Mucosa of descending colon (tissue), 3 donors: Measurements from ENCODE around the gene NINL. TPM values are rescaled to one million over a fixed set of nuclear protein-coding genes. Genes with fewer than 3 reads are reported as not detected.
"Not testable (repeated sequence)": the region's sequence is repeated elsewhere in the genome, so short reads cannot be mapped to it uniquely, and the experiment has no call there.

ENCODE experiments used
- ATAC-seq: fragments of 200-7000 bp; cut with Tn5 transposase; one replicate; pipeline ENCODE4 v1.9.1; 2020; ENCODE audit warnings: mild to moderate bottlenecking, moderate library complexity
- DNase-seq, 3 donors: peaks; one replicate each; pipeline ENCODE4 v3.0.0-alpha.2; 2020
- H3K36me3 ChIP-seq: fragments of 200-600 bp; one replicate; pipeline ENCODE4 v1.8.0; 2021; ENCODE audit warnings: low read depth, mild to moderate bottlenecking
- H3K4me1 ChIP-seq: fragments of 200-600 bp; one replicate; pipeline ENCODE4 v1.8.0; 2021; ENCODE audit warnings: low read depth, mild to moderate bottlenecking
- H3K4me3 ChIP-seq: fragments of 200-600 bp; one replicate; pipeline ENCODE4 v1.8.0; 2021; ENCODE audit warnings: mild to moderate bottlenecking
- H3K9me3 ChIP-seq: fragments of 200-600 bp; one replicate; pipeline ENCODE4 v1.8.0; 2021; ENCODE audit warnings: mild to moderate bottlenecking
- CTCF ChIP-seq: fragments of 200-600 bp; IDR thresholded peaks from one replicate; pipeline ENCODE4 v1.8.0; 2022; ENCODE audit warnings: antibody characterized with exemption, mild to moderate bottlenecking
- intact Hi-C, 2 donors: fragments of 100-400 bp; cut with DNase I in 1 of 2; cut with micrococcal nuclease in 1 of 2; formaldehyde crosslinking; loops; one replicate each; pipeline versions ENCODE4 v1.11.0 to v1.11.1; 2022; cut with DNase I, micrococcal nuclease
- total RNA-seq, 3 donors: library from RNA; stranded (reverse); fragmentation: NEBNext Ultra II Directional in 2 of 3; extraction: Animal tissue kit (Norgen Biotek cat#: 25700) in 2 of 3; gene quantifications; one replicate each; pipeline versions ENCODE4 v1.2.1 to v1.2.4, GENCODE V29; 2021 to 2023
- donor health status: DM: no; HTN: no; CAD: no; lungs with moderate emphysema.
- donor health status: DM: no; HTN: no; CAD: no.
- donor health status: DM: no; HTN: yes; CAD: no.

NINL gene
- total RNA-seq, 3 donors from 2014 or later, result 1.8 to 15.1 (median 3.3) TPM

GRCh38 chr20:25586877-25587276 lies 1.5 kb upstream of the NINL start:
- intact Hi-C loops, result no loop called here
- Histone ChIP-seq H3K36me3 (no peaks in the 10 kb centered on the region), H3K4me1 (peaks cover 6% of the 10 kb centered on the region), H3K4me3 (no peak overlapping the region), H3K9me3 (no peaks in the 10 kb centered on the region)
- no peak for TF ChIP-seq CTCF
- ATAC-seq (no peak), DNase-seq (no peak)

- intact Hi-C loops, H3K4me3 ChIP-seq, H3K9me3 ChIP-seq, ATAC-seq, DNase-seq, H3K36me3 ChIP-seq, H3K4me1 ChIP-seq: not testable (repeated sequence)
Observed at GRCh38 chr20:25583607-25584006, 1.7 kb downstream of the NINL start.

- H3K4me3 ChIP-seq, result no peak overlapping the region
- no peak for ATAC-seq
- DNase-seq, result no peak
- peaks cover 6% of the 10 kb centered on the region for H3K4me1 ChIP-seq
- intact Hi-C loops, result no loop called here
- no peak for TF ChIP-seq CTCF
- no peaks in the 10 kb centered on the region for H3K9me3 ChIP-seq
- no peaks in the 10 kb centered on the region for H3K36me3 ChIP-seq
Observed at GRCh38 chr20:25580711-25581110, 4.6 kb downstream of the NINL start.

GRCh38 chr20:25579081-25579770 lies 6.1 kb downstream of the NINL start:
- no peak for ATAC-seq

GRCh38 chr20:25576783-25577530 lies 8.4 kb downstream of the NINL start:
- no peaks in the 10 kb centered on the region for H3K4me1 ChIP-seq
- no peak for ATAC-seq
- H3K36me3 ChIP-seq, result no peaks in the 10 kb centered on the region
- no peak for DNase-seq
- intact Hi-C loops, result no loop called here
- H3K4me3 ChIP-seq, result no peak overlapping the region
- no peak for TF ChIP-seq CTCF
- H3K9me3 ChIP-seq, result no peaks in the 10 kb centered on the region

More at GRCh38 chr20:25579081-25579770, 6.1 kb downstream of the NINL start:
- Histone ChIP-seq H3K4me3 (no peak overlapping the region), H3K4me1 (no peaks in the 10 kb centered on the region), H3K9me3 (no peaks in the 10 kb centered on the region), H3K36me3 (no peaks in the 10 kb centered on the region)
- TF ChIP-seq CTCF, result no peak
- DNase-seq, result no peak
- intact Hi-C loops, result no loop called here

GRCh38 chr20:25574411-25574810 lies 10.9 kb downstream of the NINL start:
- DNase-seq, result no peak
- no peak overlapping the region for H3K4me3 ChIP-seq
- intact Hi-C loops, result no loop called here
- H3K9me3 ChIP-seq, result no peaks in the 10 kb centered on the region
- no peak for TF ChIP-seq CTCF
- no peaks in the 10 kb centered on the region for H3K36me3 ChIP-seq
- peak; percentile 42 for ATAC-seq
- H3K4me1 ChIP-seq, result no peaks in the 10 kb centered on the region
